ENCODE results near the gene ZNF516.

GRCh38 chr18:76358774-76359173 lies 136.3 kb downstream of the ZNF516 start:
- TF ChIP-seq POLR2A (IDR thresholded peaks at IDR 0.05) (no peak), CTCF (IDR thresholded peaks at IDR 0.05) (no peak)
